IPS DF 19.7 (cell line): ENCODE measurements around the gene DHX34.
A peak's percentile ranks its signal among the peaks of the same experiment; 100 is the strongest.
"Not testable (repeated sequence)": the region's sequence is repeated elsewhere in the genome, so short reads cannot be mapped to it uniquely, and the experiment has no call there.

Experiments
- DNase-seq: peaks from one replicate; pipeline ENCODE4 v3.0.0-alpha.2; 2013; ENCODE audit warnings: low read depth, low spot score

The DHX34 gene

GRCh38 chr19:47348819-47349795 is at the start of gene DHX34:
DHX34 (plus strand) TSS chr19:47349315; CDS start chr19:47353031, 3,716 bp downstream.
- DNase-seq: peak; percentile 93

GRCh38 chr19:47300867-47301266 is 48.2 kb upstream of the DHX34 start:
- not testable (repeated sequence) for DNase-seq

GRCh38 chr19:47302249-47302648 is 46.9 kb upstream of the DHX34 start:
- no peak for DNase-seq

- DNase-seq: no peak
Measured at GRCh38 chr19:47303966-47304365, 45.1 kb upstream of the DHX34 start.

- no peak for DNase-seq
Measured at GRCh38 chr19:47305309-47305751, 43.8 kb upstream of the DHX34 start.

- DNase-seq: no peak
Measured at GRCh38 chr19:47306303-47306702, 42.8 kb upstream of the DHX34 start.

GRCh38 chr19:47309038-47309437 is 40.1 kb upstream of the DHX34 start:
- DNase-seq: no peak

- DNase-seq: no peak
Measured at GRCh38 chr19:47309608-47310007, 39.5 kb upstream of the DHX34 start, which contains the start of gene C5AR1. C5AR1 (plus strand) TSS chr19:47309861; CDS start chr19:47309896, 35 bp downstream.

- DNase-seq: no peak
Measured at GRCh38 chr19:47310323-47310722, 38.8 kb upstream of the DHX34 start.

- DNase-seq: no peak
Measured at GRCh38 chr19:47310819-47311218, 38.3 kb upstream of the DHX34 start.

- DNase-seq: no peak
Measured at GRCh38 chr19:47312366-47313006, 36.6 kb upstream of the DHX34 start.

- no peak for DNase-seq
Measured at GRCh38 chr19:47313754-47314295, 35.3 kb upstream of the DHX34 start.

GRCh38 chr19:47315125-47315821 is 33.8 kb upstream of the DHX34 start:
- no peak for DNase-seq

- no peak for DNase-seq
Measured at GRCh38 chr19:47316513-47316912, 32.6 kb upstream of the DHX34 start.

- no peak for DNase-seq
Measured at GRCh38 chr19:47319923-47320871, 28.9 kb upstream of the DHX34 start.

- no peak for DNase-seq
Measured at GRCh38 chr19:47321630-47322029, 27.5 kb upstream of the DHX34 start.

- no peak for DNase-seq
Measured at GRCh38 chr19:47322058-47322457, 27.1 kb upstream of the DHX34 start.

GRCh38 chr19:47323409-47323808 is 25.7 kb upstream of the DHX34 start:
- no peak for DNase-seq

- no peak for DNase-seq
Measured at GRCh38 chr19:47323872-47324271, 25.2 kb upstream of the DHX34 start.

GRCh38 chr19:47324502-47324901 is 24.6 kb upstream of the DHX34 start:
- DNase-seq: no peak

- DNase-seq: no peak
Measured at GRCh38 chr19:47330466-47330869, 18.6 kb upstream of the DHX34 start.
